Stimulated activated CD4-positive, alpha-beta T cell treated with anti-CD3 and anti-CD28 coated beads, Interleukin-12 subunit alpha, Interleukin-12 subunit beta, amount 100 ng/mL, for 48 hours (primary cell): ENCODE measurements around the gene UBIAD1.
"Not testable (repeated sequence)": the region's sequence is repeated elsewhere in the genome, so short reads cannot be mapped to it uniquely, and the experiment has no call there.

Experiments
- DNase-seq, 3 donors: peaks; one replicate each; pipeline ENCODE4 v3.0.0-alpha.2; 2020; ENCODE audit warnings: low read depth in 2 of 3, low spot score in 1 of 3

UBIAD1 gene

GRCh38 chr1:11279630-11280029 lies 6.6 kb downstream of the UBIAD1 start:
- no peak for DNase-seq

- DNase-seq, result no peak
Observed at GRCh38 chr1:11280719-11281376, 7.8 kb downstream of the UBIAD1 start.

GRCh38 chr1:11281518-11282331 lies 8.7 kb downstream of the UBIAD1 start:
- no peak for DNase-seq

- no peak for DNase-seq
Observed at GRCh38 chr1:11283151-11283550, 10.2 kb downstream of the UBIAD1 start.

GRCh38 chr1:11284784-11285183 lies 11.8 kb downstream of the UBIAD1 start:
- no peak for DNase-seq

GRCh38 chr1:11285883-11286734 lies 13.1 kb downstream of the UBIAD1 start:
- no peak for DNase-seq

GRCh38 chr1:11286735-11287410 lies 13.9 kb downstream of the UBIAD1 start:
- no peak for DNase-seq

- no peak for DNase-seq
Observed at GRCh38 chr1:11289064-11289463, 16.1 kb downstream of the UBIAD1 start.

GRCh38 chr1:11291049-11291448 lies 18.1 kb downstream of the UBIAD1 start:
- DNase-seq, result no peak

- DNase-seq, result no peak
Observed at GRCh38 chr1:11293856-11294255, 20.9 kb downstream of the UBIAD1 start.

GRCh38 chr1:11294951-11295350 lies 22.0 kb downstream of the UBIAD1 start:
- no peak for DNase-seq

GRCh38 chr1:11295905-11296304 lies 22.9 kb downstream of the UBIAD1 start:
- no peak for DNase-seq

GRCh38 chr1:11297774-11298173 lies 24.8 kb downstream of the UBIAD1 start:
- DNase-seq, result not testable (repeated sequence)

- DNase-seq, result no peak
Observed at GRCh38 chr1:11298390-11299224, 25.6 kb downstream of the UBIAD1 start.

- no peak for DNase-seq
Observed at GRCh38 chr1:11299225-11299574, 26.2 kb downstream of the UBIAD1 start.

GRCh38 chr1:11301601-11302000 lies 28.6 kb downstream of the UBIAD1 start:
- DNase-seq, result no peak

- DNase-seq, result no peak
Observed at GRCh38 chr1:11302366-11302765, 29.4 kb downstream of the UBIAD1 start.

- DNase-seq, result not testable (repeated sequence)
Observed at GRCh38 chr1:11305516-11305915, 32.5 kb downstream of the UBIAD1 start.

GRCh38 chr1:11307852-11308251 lies 34.9 kb downstream of the UBIAD1 start:
- DNase-seq, result no peak

- DNase-seq, result no peak
Observed at GRCh38 chr1:11308699-11309224, 35.8 kb downstream of the UBIAD1 start.
